ENCODE results near the gene SEC16B.

GRCh38 chr1:177975588-177976495, 6.0 kb upstream of the SEC16B start:
- TF ChIP-seq, protein P1, sequence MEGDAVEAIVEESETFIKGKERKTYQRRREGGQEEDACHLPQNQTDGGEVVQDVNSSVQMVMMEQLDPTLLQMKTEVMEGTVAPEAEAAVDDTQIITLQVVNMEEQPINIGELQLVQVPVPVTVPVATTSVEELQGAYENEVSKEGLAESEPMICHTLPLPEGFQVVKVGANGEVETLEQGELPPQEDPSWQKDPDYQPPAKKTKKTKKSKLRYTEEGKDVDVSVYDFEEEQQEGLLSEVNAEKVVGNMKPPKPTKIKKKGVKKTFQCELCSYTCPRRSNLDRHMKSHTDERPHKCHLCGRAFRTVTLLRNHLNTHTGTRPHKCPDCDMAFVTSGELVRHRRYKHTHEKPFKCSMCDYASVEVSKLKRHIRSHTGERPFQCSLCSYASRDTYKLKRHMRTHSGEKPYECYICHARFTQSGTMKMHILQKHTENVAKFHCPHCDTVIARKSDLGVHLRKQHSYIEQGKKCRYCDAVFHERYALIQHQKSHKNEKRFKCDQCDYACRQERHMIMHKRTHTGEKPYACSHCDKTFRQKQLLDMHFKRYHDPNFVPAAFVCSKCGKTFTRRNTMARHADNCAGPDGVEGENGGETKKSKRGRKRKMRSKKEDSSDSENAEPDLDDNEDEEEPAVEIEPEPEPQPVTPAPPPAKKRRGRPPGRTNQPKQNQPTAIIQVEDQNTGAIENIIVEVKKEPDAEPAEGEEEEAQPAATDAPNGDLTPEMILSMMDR (IDR thresholded peaks at IDR 0.05; ENCODE audit: low read depth, low read length, missing input control): no peak
- no peak for TF ChIP-seq REST (IDR thresholded peaks at IDR 0.05)
- TF ChIP-seq FOXA2 (IDR thresholded peaks at IDR 0.05): no peak
- TF ChIP-seq RAD21 (IDR thresholded peaks at IDR 0.05): no peak
- TF ChIP-seq TAF1 (conservative IDR thresholded peaks at IDR 0.05): no peak
- no peak for TF ChIP-seq JUND (IDR thresholded peaks at IDR 0.05)
- no peak for TF ChIP-seq GABPA (IDR thresholded peaks at IDR 0.05 in 1 of 2, conservative IDR thresholded peaks at IDR 0.05 in 1 of 2)
- TF ChIP-seq YY1 (IDR thresholded peaks at IDR 0.05): no peak
- no peak for TF ChIP-seq ATF3 (IDR thresholded peaks at IDR 0.05)
- no peak for TF ChIP-seq SP1 (IDR thresholded peaks at IDR 0.05)

Measured in liver (tissue), 3 donors.